Esophagus (tissue), 2 donors: Measurements from ENCODE around the gene TPRN. TPM values are rescaled to one million over a fixed set of nuclear protein-coding genes. Genes with fewer than 3 reads are reported as not detected.

Source experiments
- H3K27ac ChIP-seq, 2 donors: one replicate each; pipeline ENCODE4 v1.5.1; 2013; ENCODE audit warnings: low read depth in 2 of 2, mild to moderate bottlenecking in 2 of 2, inconsistent platforms in 1 of 2, low read length in 1 of 2, moderate library complexity in 1 of 2
- H3K27me3 ChIP-seq, 2 donors: one replicate each; pipeline ENCODE4 v1.6.1; 2013; ENCODE audit warnings: low read length in 2 of 2, control low read depth in 1 of 2, mild to moderate bottlenecking in 1 of 2; ENCODE audit not compliant: insufficient read depth in 2 of 2, control insufficient read depth in 1 of 2
- H3K36me3 ChIP-seq, 2 donors: one replicate each; pipeline ENCODE4 v1.6.1; 2013; ENCODE audit warnings: low read length in 1 of 2; ENCODE audit not compliant: control insufficient read depth in 2 of 2, insufficient read depth in 2 of 2
- H3K4me1 ChIP-seq, 2 donors: one replicate each; pipeline ENCODE4 v1.6.1; 2013; ENCODE audit warnings: low read length in 1 of 2; ENCODE audit not compliant: control insufficient read depth in 2 of 2, insufficient read depth in 2 of 2
- H3K4me3 ChIP-seq, 2 donors: one replicate each; pipeline ENCODE4 v1.5.1; 2013; ENCODE audit warnings: low read length in 2 of 2, mild to moderate bottlenecking in 2 of 2, low read depth in 1 of 2, moderate library complexity in 1 of 2
- H3K9me3 ChIP-seq, 2 donors: one replicate each; pipeline ENCODE4 v1.6.1; 2013; ENCODE audit warnings: mild to moderate bottlenecking in 2 of 2, low read depth in 1 of 2, low read length in 1 of 2, moderate library complexity in 1 of 2; ENCODE audit not compliant: control insufficient read depth in 2 of 2, insufficient read depth in 1 of 2
- WGBS, 2 donors: extraction: QIAGEN DNeasy Blood & Tissue Kit; methylation state at CpG; one replicate each; pipeline ENCODE4 v1.1.7; 2013; 5-methylcytosine and 5-hydroxymethylcytosine counted together
- polyA plus RNA-seq, 2 donors: library from polyadenylated mRNA; stranded (reverse); fragments of 200-250 nt; gene quantifications; one replicate each; pipeline ENCODE4 v1.2.3, GENCODE V29; 2013
- donor health status: healthy with polysubstance abuse.
- donor health status: Bipolar disorder and iron deficiency.

The TPRN gene
- polyA plus RNA-seq, 2 donors: 12.8 to 19.9 TPM

- Histone ChIP-seq H3K27ac (no peak overlapping the region), H3K4me1 (peaks cover 7 to 17% of the 10 kb centered on the region in 2 donors), H3K36me3 (no peaks in the 10 kb centered on the region), H3K9me3 (no peaks in the 10 kb centered on the region), H3K4me3 (no peak overlapping the region), H3K27me3 (no peaks in the 10 kb centered on the region)
- WGBS, 2 donors: 10 to 14% methylated on average over 28 to 31 of the region's 31 CpGs
Measured at GRCh38 chr9:137236238-137236935, 35.8 kb upstream of the TPRN start.

- no peaks in the 10 kb centered on the region for H3K27me3 ChIP-seq
- no peaks in the 10 kb centered on the region for H3K9me3 ChIP-seq
- H3K36me3 ChIP-seq: no peaks in the 10 kb centered on the region
- H3K4me3 ChIP-seq: no peak overlapping the region
- H3K27ac ChIP-seq: no peak overlapping the region
- H3K4me1 ChIP-seq: peaks cover 7 to 17% of the 10 kb centered on the region in 2 donors
- 58 to 63% methylated on average over 32 to 35 of the region's 35 CpGs for WGBS, 2 donors
Measured at GRCh38 chr9:137235424-137236237, 35.1 kb upstream of the TPRN start.

GRCh38 chr9:137234758-137235423 lies 34.4 kb upstream of the TPRN start:
- WGBS, 2 donors: 60 to 71% methylated on average over 18 of the region's 18 CpGs
- no peaks in the 10 kb centered on the region for H3K27me3 ChIP-seq

GRCh38 chr9:137234055-137234697 lies 33.6 kb upstream of the TPRN start:
- 37 to 60% methylated on average over 40 of the region's 40 CpGs for WGBS, 2 donors
- Histone ChIP-seq H3K4me1 (peaks cover 7 to 17% of the 10 kb centered on the region in 2 donors), H3K36me3 (no peaks in the 10 kb centered on the region), H3K27me3 (no peaks in the 10 kb centered on the region), H3K4me3 (no peak overlapping the region), H3K9me3 (no peaks in the 10 kb centered on the region), H3K27ac (no peak overlapping the region)

More at GRCh38 chr9:137234758-137235423, 34.4 kb upstream of the TPRN start:
- Histone ChIP-seq H3K4me1 (peaks cover 7 to 17% of the 10 kb centered on the region in 2 donors), H3K27ac (no peak overlapping the region), H3K9me3 (no peaks in the 10 kb centered on the region), H3K4me3 (no peak overlapping the region), H3K36me3 (no peaks in the 10 kb centered on the region)

GRCh38 chr9:137233143-137233980 lies 32.8 kb upstream of the TPRN start:
- no peak overlapping the region for H3K27ac ChIP-seq
- H3K9me3 ChIP-seq: no peaks in the 10 kb centered on the region
- no peaks in the 10 kb centered on the region for H3K27me3 ChIP-seq
- H3K4me1 ChIP-seq: peaks cover 6 to 14% of the 10 kb centered on the region in 2 donors
- 60 to 67% methylated on average over 24 to 40 of the region's 40 CpGs for WGBS, 2 donors
- H3K36me3 ChIP-seq: no peaks in the 10 kb centered on the region
- H3K4me3 ChIP-seq: no peak overlapping the region

GRCh38 chr9:137232510-137232909 lies 32.0 kb upstream of the TPRN start:
- no peak overlapping the region for H3K4me3 ChIP-seq
- peaks cover 6 to 9% of the 10 kb centered on the region in 2 donors for H3K4me1 ChIP-seq
- no peaks in the 10 kb centered on the region for H3K36me3 ChIP-seq
- H3K27me3 ChIP-seq: no peaks in the 10 kb centered on the region
- no peaks in the 10 kb centered on the region for H3K9me3 ChIP-seq
- WGBS, 2 donors: 62 to 76% methylated on average over 24 of the region's 24 CpGs
- H3K27ac ChIP-seq: no peak overlapping the region

- WGBS, 2 donors: 53 to 58% methylated on average over 10 of the region's 10 CpGs
- H3K9me3 ChIP-seq: no peaks in the 10 kb centered on the region
- no peaks in the 10 kb centered on the region for H3K36me3 ChIP-seq
- no peak overlapping the region for H3K4me3 ChIP-seq
- H3K27me3 ChIP-seq: no peaks in the 10 kb centered on the region
- peaks cover 6 to 13% of the 10 kb centered on the region in 2 donors for H3K4me1 ChIP-seq
- H3K27ac ChIP-seq: no peak overlapping the region
Measured at GRCh38 chr9:137232101-137232500, 31.6 kb upstream of the TPRN start.

GRCh38 chr9:137231372-137232039 lies 31.0 kb upstream of the TPRN start:
- no peak overlapping the region for H3K27ac ChIP-seq
- H3K4me3 ChIP-seq: no peak overlapping the region
- H3K9me3 ChIP-seq: no peaks in the 10 kb centered on the region
- H3K4me1 ChIP-seq: peaks cover 6 to 12% of the 10 kb centered on the region in 2 donors
- no peaks in the 10 kb centered on the region for H3K36me3 ChIP-seq
- H3K27me3 ChIP-seq: no peaks in the 10 kb centered on the region
- 78 to 81% methylated on average over 23 of the region's 23 CpGs for WGBS, 2 donors
